OCI-M2 (cell line): ENCODE data around the gene MRAS.

Experiments
- DNase-seq: peaks from one replicate; lab custom pipeline; 2025; ENCODE audit not compliant: unreplicated experiment; lab: John Stamatoyannopoulos, UW

Gene MRAS

DNA sequence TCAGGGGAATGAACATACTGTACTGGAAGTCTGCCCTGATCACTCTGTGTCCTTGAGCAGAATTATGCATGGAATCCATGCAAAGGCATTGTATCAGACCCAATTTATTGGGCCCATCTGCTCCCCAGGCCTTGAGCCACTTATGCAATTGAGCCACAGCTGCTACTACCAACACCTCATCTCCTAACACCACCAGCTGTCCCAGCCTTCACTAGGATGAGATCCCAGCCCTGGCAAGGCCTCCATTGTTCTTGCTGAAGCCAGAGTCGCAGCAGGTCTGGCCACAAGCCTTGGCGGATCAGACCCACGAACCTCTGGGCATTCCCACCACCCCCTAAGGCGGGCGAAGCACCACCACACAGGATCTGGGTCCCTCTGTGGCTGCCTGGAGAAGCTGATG lies 9.6 kb upstream of the MRAS start:
- DNase-seq = no peak

DNA sequence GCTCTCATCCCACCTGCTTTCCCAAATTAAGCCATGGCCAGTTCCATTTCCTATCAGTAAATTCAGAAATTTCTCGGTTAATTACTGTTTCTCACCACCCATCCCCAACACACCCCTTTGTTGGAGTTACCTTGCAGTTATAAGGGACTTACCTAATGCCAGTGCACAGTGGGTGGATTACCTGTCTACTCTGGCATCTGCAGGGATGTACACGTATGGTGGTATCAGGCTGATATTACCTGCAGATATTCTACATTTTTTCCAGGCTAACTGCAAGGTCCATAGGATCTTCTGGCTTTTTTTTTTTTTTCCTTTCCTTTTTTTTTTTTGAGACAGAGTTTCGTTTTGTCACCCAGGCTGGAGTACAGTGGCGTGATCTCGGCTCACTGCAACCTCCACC lies 7.9 kb upstream of the MRAS start:
- no peak for DNase-seq

DNA sequence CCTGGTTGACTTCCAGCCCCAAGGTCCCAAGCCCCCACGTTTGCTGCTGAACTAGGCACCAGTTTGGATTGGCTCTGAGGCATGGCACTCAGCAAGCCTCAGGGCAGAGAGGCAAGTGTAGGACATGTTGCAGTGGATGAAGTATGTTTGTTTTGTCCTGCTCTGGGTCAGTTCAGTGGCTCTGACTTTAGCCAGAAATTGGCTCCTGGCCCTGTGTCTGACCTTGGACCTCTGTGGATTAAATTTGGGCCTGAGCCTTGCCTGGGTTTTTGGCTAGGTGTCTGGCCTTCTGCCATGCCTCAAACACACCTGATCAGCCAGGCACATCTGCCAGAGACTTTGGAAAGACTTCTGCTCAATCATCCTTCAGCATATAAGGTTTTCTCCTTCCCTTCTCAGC lies 3.6 kb upstream of the MRAS start:
- no peak for DNase-seq

DNA sequence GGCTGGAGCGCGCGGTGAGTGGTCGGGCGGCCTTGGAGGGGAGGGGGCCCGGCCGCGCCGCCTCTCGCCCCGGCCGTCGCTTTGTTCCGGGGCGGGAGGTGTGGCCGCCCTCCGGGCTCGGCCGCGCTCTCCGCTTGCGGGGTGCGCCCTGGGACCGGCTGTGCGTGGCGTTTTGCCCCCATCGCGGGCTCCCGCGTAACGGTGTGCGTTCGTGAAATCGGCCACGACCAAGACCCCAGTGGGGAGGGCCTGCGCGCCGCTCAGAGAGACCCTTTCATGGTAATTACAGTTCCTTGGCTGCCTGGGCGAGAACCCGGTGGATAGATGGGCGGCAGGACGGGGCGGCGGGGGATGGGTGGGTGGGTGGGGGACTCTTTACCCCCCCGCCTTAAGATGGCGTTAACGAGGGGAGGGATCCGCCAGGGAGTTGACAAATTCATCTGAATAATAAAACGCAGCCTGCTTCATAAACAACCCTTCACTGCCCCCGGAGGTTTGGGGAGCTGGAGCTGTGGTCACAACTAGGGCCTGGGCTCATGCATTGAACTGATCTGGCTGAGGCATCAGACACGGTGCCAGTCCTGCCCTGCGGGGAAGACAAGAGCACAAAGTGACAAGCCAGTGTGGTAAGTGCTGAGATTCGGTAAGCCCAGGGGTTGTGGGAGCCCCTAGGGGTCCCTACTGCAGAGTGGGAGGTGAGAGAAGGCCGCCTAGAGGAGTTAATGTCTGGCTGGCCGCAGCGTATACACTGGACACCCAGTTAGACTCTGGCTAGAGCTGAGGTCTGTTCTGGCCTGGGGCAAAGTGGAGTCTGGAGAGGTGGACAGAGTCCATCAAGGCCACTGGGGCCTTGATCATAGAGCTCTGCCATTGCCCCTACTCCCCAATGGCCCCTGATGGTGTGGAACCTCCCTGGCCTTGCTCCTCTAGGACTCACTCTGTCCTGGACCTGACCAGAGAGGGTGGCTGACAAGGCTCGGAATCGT lies 668 bp downstream of the MRAS start:
- DNase-seq = no peak

DNA sequence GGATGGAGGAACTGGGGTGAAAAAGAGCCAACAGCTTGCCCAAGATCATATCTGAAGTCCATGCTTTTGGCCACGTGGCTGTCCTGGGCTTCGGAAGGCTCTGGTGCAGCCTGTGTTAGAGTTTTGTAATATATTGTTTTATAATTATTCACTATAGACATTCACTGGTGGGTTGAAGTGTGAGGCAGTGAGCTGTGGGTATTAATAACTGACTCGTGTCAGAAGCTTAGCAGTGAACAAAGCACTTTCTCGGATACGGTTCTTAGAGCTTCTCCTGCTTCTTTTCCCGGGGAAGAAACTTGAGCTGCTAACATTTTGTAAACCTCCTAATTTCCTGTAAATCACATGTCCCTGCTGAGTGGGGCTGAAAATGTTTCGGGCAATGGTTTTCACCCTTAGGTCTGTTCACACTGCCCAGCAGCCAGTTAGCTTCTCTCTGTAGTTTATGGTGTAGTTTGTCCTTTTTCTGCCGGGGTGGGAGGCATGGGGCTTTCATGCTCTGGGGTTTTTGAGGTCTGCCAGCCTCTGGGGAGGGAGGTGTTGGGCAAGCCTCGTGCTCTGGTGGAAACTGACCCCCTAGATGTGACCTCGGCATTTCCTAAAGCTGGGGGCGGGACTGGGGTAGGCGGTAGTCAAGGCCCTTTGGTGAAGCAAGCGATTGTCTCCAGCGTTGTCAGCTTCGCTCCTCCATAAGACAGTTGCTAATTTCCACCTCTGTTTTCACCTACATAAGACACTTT lies 1.7 kb downstream of the MRAS start:
- no peak for DNase-seq

DNA sequence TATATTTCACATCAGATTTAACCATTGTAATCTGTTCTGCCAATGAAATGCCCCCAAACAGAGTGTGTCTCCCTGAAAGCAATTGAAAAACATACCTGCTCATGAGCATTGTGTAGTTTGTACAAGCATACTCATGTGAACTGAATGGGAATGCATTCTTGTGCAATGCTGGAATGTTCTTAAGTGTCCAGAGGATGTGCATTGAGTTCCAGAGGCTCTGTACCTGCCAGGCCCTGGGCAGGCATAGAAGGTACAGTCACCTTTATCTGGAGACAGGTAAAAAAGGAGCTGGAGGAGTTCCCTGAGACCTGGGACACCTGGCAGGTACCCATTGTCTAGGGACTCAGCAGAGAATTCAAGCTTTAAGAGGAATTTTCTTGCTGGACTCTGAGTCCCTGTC lies 2.8 kb downstream of the MRAS start:
- no peak for DNase-seq

DNA sequence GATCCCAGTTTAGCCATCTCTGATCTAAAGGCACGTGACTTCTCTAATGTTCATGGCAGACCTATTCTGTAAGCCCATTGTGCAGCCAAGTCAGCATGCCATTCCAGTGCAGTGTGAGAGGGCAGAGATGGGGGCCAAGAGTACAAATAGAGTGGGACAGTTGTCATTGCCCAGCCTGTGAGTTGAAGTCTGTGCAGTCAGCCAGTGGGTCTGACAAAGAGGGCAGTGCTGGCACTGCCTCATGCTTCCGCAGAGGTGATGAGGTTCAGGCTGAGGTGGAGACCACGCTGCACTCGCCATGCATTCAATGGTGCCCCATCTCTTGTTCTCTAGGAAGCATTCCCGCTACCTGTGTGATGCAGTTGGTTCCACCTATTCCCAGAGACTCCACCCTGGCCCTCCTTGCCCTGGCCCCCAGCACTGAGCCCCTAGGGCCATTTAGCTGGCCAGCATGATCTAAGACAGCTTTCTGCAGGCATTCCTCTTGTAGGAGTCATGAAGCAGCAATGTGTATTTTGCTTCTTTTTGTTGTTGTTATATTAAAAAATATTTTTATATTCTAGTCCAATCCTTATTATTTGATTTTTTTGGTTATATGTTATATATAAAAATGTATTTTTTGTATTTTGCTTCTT lies 3.7 kb downstream of the MRAS start:
- DNase-seq = no peak

DNA sequence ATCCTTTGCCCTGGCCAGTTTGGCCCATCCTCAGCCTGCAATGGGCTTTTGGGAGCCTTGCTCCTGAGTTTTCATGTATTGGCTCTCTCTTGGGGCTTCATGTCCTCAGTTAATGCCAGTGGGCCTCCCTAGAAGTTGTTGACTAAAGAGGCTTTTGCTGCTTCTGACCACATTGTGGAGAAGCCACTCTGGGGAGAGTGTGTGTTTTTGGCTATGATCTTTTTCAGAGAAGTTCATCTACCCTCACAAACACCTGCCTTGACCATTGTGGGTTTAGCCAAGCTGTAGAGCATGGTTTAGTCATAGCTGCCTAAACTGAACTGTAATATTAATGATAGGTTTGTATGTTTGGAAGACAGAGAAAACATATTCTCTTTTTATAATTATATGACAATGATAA lies 6.0 kb downstream of the MRAS start:
- no peak for DNase-seq

DNA sequence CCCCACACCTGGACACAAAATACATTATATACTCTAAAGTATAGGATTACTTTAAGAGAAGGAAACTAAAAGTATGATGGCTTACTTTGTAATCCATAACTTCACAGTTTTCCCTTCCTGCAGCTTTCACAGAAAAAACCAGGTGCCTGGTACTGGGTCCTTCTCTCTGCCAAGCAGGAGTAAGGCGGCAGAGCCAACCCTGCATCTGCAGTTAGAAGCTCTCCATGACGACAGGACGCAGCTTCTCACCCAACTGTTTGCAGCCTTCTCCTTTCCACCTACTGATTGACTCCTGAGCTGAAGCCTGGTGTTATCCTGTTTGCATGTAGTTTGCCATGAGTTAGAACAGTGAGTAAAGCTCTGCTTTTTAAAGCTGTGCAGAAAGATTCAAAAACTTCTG lies 6.7 kb downstream of the MRAS start:
- no peak for DNase-seq

DNA sequence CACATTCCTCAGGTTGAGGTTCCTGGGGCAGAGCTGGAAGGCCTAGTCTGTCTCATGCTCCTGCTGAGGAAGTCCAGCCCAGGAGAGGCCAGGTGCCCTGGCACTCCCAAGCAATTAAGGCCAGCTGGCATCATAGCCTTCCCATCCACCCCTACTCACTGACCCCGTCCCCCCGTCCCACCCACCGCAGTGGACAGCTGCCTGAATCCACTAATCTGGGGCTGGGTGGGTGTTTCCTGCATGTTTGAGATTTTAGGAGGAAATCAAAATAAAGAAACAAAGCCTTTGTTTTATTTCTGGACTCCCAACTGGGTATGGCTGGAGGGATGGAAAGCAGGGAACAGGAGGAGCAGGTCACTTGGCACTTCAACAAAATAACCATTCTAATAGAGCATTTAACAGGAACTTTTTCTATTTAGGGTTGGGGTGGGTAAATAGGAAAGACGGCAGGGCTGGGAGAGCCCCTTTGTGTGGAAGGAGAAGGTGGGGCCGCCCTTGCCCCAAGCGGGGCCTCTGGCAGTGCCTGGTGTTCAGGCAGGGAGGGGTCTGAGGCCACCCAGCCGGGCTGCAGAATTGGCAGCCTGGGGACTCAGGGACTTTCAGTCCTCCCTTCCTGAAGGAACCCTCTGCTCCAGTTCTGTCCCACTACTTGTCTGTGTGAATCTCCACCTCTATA lies 8.5 kb downstream of the MRAS start:
- no peak for DNase-seq

DNA sequence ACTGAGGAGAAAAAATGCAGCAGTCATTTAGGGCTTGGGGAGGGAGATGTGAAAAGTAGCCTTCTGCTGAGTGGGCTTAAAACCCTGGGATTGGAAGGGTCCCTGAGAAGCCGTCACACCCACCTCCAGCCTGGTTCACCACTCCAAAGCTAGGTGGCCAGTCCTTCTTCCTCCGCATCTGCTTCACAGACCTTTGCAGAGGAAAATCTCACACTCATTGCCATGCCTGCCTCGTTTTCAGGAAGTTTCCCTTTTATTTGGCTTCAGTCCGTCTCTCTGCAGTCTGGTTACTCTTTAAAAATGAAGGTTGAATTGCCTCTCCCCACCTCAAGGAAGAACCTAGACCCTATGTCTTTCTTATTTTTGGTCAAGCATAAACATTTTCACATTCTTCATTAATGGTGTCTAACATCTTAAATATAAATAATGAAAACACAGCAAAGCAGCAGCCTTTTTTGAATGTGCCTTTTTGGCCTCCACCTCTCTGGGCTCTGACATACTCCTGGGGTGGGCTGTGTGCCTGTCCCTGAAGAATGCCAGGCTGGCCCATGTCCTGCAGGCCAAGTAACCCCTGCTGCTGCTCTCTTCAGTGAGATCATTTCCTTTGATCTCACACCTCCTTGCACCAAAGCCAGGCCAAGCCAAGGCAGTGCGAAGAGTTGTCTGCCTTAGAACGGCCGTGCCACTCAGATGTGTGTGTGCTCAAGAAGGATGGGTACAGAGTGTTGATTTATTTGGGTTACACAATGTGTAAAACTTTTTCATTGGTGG lies 11.0 kb downstream of the MRAS start:
- DNase-seq = no peak

DNA sequence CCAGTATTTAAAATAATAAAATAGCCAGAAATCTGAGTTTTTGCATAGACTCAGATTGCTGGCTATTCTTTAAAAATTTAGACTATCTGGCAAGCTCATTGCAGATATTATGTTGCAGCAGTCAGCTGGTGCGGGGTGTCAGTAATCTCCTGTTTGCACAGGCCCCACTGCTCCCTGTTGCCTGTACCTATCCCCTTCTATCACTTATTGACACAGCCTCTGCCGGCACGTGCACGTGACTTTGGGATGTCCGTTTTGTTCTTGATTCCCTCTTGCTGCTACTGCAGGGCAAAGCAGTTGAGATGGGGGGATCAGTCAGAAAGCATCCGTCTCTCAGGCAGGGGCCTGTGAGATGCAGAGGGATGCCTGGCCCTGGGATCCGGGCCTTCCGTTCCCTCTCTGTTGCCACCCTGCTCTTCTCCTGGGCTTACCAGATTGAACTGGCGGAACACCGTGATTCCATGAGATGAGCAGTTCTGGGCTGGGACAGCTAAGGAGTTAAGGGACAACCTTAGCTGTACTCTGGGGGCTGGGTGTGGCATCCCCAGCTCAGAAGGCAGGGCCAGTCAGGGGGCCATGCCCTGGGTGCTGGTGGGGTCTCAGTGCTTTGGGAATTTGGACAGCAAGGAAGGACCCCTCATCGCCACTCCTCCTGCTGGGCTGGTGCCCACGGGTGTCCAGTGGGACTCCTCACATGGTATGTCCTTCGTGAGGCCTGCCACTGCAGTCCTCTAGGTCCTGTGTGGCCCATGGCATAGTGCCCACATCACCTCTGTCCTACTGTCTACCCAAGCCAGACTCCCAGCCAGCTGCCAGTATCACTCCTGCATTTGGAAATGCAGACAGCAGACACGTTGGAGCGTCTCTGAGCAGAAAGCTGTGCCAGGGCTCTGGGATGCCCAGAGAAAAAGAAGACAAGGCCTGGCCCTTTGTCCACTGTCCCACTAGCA lies 11.8 kb downstream of the MRAS start:
- DNase-seq = no peak

DNA sequence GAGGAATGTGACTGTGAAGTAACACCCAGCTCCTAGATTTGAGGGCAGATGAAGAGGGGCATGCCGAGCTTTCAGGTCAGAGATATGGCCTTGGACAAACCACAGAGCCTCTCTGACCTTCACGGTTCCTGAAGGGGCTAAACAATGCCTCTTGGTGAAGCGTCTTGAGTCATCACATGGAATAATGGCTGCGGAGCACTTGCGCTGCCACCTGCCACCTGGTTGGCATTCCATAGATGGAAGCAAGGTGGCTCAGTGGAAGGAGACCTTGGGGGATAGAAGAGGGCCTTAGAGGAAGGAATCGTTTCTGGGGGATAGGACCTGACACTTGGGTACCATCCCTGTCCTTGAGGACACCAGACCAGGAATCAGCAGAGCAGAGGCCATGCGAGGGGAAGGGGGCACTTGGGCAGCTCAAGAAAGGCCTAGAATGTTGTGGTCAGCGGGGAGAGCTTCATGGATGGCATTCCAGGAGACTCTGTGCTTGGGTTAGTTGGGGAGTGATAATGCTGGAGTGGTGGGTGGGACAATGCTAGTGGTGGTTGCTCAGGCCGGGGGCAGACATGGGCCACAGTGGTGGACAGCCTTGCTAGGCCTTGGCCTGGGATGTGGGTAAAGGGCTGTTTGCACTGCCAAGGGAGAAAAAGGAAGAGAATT lies 12.6 kb downstream of the MRAS start:
- DNase-seq = no peak

DNA sequence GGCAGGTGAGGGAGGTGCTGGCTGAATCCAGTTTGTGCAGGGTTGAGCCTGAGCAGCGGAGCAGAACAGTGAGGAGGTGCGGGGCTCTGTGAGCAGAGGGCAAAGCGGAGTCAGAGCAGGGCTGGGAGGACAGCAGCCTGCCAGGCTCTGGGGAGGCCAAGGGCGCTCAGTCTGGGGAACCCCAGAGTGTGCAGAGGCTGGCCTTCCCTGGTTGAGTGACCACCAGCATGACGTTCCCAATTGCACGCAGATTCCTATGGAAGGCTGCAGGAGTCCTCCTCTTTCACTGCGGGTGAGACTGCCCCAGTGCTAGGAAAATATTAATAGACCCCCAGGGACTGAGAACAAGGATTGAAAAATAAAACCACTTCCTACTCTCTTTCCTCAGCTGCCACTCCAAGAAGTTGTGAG lies 13.2 kb downstream of the MRAS start:
- DNase-seq = no peak

DNA sequence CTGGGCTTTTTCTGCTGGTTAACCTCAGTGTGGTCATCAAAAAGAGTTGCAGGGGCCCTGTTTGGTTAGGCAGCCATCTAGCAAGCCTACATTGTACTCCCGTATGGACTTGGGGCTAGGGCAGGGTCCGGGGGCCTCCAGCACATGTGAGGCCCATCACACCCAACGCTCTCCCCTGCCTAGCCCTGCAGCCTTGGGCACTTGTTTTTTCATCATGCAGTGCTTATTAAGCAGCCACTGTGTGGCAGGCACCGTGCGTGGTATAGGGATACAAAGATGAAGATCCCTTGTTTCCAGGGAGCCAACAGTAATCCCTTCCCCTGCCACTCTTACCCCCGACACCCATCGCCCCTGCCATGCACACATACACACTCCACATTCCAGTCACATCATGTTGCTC lies 14.2 kb downstream of the MRAS start:
- DNase-seq = no peak

DNA sequence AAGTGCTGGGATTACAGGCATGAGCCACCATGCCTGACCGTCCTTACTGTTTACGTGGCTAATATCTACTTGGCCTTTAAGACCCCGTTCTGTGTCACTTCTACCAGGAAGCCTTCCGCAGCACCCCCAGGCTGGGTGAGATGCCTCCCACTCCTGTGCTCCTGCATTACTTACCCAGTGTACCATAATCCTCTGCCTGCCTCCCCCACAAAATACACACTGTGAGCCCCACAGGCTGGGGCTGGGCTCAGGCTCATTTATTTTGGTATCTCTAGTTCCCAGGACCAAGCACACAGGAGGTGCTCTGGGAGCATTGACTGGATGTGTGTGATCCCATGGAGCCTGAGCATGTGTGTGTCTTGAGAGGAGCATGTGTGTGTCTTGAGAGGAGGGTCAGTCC lies 14.9 kb downstream of the MRAS start:
- no peak for DNase-seq

DNA sequence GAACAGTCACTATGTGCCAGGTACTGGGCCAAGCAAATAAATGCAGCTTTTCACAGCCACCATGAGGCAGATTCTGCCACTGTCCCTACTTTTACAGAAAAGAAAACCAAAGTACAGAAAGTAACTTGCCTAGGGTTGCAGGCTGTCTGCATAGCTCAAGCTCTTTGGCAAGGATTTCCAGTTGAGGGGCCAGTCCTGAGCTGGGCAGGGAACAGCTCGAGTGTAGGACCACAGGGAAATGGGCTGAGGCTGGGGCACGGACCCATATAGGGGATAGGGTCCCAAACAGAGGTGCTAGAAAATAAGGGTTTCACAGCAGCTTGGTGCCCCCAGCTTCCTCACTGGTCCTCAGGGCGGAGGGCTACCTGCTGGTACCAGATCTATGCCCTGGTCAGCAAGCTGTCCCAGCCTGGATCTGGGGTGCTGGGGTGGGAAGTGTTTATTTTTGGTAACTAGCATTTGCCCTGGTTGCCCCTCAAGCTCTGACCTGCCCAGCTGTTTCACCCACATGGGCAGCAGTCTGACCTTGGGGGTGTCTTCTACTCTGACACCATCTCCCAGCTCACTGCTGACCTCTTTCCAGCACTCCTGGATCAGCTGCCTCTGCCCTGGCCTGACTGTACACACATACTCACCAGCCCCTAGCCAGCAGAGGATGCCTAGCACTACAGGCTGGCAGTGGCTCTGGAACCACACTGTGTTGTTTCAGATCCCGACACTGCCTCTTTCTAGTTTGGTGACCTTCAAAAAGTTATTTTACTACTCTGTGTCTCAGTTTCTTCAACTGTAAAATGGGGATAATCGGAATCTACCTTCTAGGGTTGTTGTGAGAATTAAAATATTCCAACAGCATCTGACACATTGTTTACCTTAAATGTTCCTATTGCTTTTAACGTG lies 16.2 kb downstream of the MRAS start:
- no peak for DNase-seq

DNA sequence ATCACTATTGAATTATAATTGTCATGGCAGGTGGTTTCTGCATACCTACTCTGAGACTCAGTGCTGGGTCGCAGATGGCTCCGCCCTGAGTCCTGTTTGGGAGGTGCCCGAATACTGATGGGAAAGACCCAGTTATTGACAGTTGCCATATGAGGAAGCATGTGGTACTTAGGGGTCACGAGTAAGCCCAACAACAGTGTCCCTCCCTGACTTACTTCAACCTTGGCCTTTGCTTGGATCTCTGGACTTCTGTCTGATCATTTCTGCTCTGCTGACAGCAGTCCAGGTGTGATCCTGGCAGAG lies 16.8 kb downstream of the MRAS start:
- no peak for DNase-seq
